Measurements from ENCODE around the gene TRERF1.
A peak's percentile ranks its signal among the peaks of the same experiment; 100 is the strongest.
"Not testable (repeated sequence)": the region's sequence is repeated elsewhere in the genome, so short reads cannot be mapped to it uniquely, and the experiment has no call there.

Gene TRERF1

GRCh38 chr6:42239333-42239732 lies 212.4 kb downstream of the TRERF1 start:
- no peak for DNase-seq

DNA sequence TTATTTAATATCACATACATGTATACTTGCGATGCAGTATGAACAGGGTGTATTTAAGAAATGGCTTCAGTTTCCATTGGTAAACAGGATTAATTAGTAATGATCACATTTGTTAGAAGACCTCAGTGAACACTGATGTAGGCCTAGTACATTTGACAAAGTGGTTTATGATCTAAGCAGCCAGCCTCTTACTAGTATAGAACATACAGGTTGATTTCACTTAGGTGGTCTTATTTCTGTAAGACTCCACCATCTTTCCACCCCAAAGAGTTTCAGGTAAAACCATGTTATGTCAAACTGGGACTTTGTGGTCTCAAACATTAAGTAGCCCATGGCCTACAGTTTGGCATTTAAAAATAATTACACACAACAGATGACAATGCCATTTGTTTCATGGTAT lies 213.9 kb downstream of the TRERF1 start:
- no peak for DNase-seq

GRCh38 chr6:42236682-42237473 lies 214.8 kb downstream of the TRERF1 start:
- no peak for DNase-seq

DNA sequence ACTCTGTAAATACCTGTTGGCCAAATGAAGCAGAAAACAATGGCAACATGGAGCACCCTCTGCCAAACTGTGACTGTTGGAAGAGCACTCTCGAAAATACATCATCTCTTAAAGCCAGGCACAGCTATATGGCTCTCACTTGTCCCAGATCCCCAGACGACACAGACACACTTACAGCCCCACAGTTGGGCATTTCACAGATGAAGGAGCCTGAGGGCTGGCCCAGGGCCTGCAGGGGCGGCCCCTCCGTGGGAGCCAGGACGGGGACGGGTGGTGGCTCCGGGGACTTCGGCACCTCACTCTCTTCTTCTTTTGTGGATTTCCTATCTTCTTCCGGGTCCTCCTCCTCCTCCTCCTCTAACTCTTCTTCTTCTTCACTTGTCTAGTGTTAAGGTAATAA lies 215.7 kb downstream of the TRERF1 start:
- no peak for DNase-seq

GRCh38 chr6:42232035-42232434 lies 219.7 kb downstream of the TRERF1 start:
- no peak for DNase-seq

DNA sequence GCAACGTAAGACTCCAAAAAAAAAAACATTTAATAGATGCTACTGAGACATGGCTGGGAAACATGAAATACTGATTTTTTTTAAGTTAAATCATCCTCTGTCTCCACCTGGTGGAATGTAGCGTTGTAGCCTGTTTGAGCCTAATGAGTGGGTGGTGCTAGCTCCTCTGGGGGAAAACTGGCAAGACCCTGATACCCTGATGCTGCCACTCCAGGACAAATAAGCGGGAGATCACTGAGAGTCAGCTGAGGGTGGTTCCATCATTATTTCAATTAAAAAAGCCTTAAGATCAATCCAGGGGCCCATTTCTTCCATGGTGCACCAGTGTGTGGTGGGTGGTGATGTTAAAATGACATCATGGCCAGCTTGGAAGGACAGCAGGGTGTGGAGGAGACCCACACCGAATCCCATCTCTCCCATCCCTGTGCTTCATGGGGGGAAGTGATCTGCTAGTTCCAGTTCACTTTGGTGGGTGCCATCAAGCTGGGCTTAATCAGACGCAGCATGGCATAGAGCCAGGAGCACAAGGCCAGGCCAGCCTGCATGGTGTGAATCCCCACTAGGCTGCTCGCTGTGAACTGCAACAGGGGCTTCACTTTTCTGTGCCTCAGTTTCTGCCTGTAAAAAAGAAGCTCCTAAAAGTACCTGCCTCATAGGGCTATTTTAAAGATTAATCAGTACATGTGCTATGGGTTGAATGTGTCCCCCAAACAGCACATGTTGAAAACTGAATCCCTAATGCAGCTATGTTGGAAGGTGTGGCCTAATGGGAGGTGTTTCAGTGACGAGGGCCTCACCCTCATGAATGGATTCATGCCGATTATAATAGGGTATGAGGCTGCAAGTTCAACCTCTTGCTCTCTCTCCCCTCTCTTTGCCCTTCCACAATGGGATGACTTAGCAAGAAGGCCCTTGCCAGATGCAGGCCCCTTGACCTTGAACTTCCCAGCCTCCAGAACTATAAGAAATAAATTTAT lies 221.1 kb downstream of the TRERF1 start:
- no peak for DNase-seq

DNA sequence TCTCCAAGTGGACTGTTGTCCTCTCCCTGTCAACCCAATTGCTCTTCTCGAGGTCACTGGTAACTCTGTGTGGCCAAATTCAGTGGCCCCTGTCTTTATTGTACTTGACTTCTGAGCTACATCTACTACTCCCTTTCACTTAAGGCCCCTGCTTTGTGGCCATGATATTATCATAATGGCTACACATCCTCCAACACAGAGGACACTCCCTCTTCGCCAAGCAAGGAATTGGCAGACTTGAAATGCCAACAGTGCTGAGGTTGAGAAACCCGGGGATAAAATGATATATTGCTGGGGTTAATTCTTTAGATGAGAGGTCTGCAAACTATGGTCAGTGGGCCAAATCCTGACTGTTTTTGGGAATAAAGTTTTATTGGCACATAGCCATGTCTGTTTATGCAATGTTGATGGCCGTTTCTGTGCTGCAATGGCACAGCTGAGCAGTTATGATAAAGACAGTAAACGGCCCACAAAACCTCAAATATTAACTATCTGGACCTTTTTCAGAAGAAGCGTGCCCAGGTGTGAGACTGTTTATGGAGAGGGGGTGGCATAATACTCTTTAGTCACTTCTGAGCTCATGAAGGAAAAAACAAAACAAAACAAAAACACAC lies 222.1 kb downstream of the TRERF1 start:
- no peak for DNase-seq

- no peak for DNase-seq
These were observed 223.4 kb downstream of the TRERF1 start for GRCh38 chr6:42228305-42228704.

- DNase-seq = no peak
These were observed 224.4 kb downstream of the TRERF1 start for GRCh38 chr6:42227173-42227850.

GRCh38 chr6:42226645-42227143 lies 225.0 kb downstream of the TRERF1 start:
- no peak for DNase-seq

GRCh38 chr6:42226161-42226611 lies 225.5 kb downstream of the TRERF1 start:
- DNase-seq = no peak

GRCh38 chr6:42225419-42225818 lies 226.3 kb downstream of the TRERF1 start:
- no peak for DNase-seq

DNA sequence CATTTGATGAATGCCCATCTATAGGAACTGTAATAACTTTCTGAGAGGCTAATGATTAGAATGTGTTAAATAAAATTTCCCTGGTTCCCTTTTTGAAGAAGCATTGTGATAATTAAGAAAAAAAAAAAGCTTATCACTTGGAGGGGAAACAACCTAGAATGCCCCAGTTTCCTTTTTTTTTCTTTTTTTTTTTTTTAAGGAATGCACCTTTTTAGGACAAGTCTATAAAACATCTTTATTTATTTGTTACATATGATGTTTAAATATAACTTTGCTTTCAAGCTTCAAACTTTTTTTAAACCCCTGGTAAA lies 226.7 kb downstream of the TRERF1 start:
- no peak for DNase-seq

- DNase-seq = no peak
These were observed 227.3 kb downstream of the TRERF1 start for GRCh38 chr6:42224222-42225028.

- no peak for DNase-seq
These were observed 229.3 kb downstream of the TRERF1 start for GRCh38 chr6:42222448-42222847.

- DNase-seq = no peak
These were observed 230.2 kb downstream of the TRERF1 start for GRCh38 chr6:42221546-42221945.

- no peak for DNase-seq
These were observed 230.9 kb downstream of the TRERF1 start for GRCh38 chr6:42220807-42221206.

GRCh38 chr6:42217519-42218367 lies 234.0 kb downstream of the TRERF1 start, which contains the start of gene MRPS10:
MRPS10 (minus strand) TSS chr6:42217861; CDS start chr6:42217849, 12 bp downstream.
- peak; percentile 93 for DNase-seq

DNA sequence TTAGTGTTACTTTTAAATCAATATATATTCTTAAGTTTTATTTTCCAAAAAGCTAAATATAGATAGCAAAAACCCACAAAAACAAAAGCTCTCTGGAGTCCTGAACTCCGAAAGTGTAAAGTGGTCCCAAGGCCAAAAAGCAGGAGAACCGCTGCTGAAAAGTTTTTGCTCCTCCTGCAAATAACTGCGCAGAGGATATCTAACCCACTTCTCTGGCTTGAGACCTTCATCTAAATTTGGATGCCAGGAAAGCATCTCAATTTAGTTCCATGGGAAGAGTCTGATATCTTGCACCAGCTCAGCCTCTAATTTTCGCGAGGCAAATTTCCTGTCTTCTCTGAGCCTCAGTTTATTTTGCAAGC lies 234.6 kb downstream of the TRERF1 start:
- DNase-seq = no peak

DNA sequence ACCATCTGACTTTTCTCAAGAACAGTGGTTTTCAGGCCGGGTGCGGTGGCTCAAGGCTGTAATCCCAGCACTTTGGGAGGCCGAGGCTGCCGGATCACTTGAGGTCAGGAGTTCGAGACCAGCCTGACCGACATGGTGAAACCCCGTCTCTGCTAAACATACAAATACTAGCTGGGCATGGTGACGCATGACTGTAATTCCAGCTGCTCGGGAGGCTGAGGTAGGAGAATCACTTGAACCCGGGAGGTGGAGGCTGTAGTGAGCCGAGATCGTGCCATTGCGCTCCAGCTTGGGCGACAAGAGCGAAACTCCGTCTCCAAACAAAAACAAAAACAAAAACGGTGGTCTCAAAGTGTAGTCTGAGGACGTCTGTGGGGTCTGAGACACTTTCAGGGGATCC lies 235.2 kb downstream of the TRERF1 start:
- DNase-seq = not testable (repeated sequence)

- DNase-seq = no peak
These were observed 239.3 kb downstream of the TRERF1 start for GRCh38 chr6:42212442-42212841.

Measured in NCI-H526 treated with DMSO at 0.1 percent for 48 hours (cell line).